Sigmoid colon (tissue), 3 donors: ENCODE results near the gene ARL10.

Experiments used
- POLR2A ChIP-seq, 2 donors: fragments of 450-650 bp; IDR thresholded peaks; one replicate each; pipeline ENCODE4 v1.6.1; 2016; ENCODE audit warnings: antibody characterized with exemption in 2 of 2, mild to moderate bottlenecking in 2 of 2, moderate library complexity in 2 of 2
- TF ChIP-seq, protein P1 (sequence below), 4 experiments: fragments of 450-650 bp in 3 of 4; fragments of 200-600 bp in 1 of 4; IDR thresholded peaks; one replicate each; pipeline ENCODE4 v1.5.1; 2016 to 2019; ENCODE audit warnings: antibody characterized with exemption in 4 of 4, mild to moderate bottlenecking in 3 of 4, moderate library complexity in 2 of 4

DNA sequence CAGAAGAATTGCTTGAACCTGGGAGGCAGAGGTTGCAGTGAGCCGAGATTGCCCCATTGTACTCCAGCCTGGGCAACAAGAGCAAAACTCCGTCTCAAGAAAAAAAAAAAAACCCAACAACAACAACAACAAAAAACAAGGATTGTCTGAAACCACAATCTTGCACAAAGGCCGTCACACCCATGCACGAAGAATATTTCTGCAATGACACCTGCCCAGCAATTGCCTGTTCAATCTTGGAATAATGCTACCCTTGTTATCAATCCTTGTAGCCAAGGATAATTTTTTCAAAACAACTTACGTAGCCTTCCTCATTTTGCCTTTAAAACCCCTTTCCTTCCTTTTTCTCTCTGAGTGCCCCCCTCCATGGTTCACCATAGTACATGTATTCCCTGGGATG, 54.8 kb downstream of the ARL10 start:
- TF ChIP-seq, protein P1, sequence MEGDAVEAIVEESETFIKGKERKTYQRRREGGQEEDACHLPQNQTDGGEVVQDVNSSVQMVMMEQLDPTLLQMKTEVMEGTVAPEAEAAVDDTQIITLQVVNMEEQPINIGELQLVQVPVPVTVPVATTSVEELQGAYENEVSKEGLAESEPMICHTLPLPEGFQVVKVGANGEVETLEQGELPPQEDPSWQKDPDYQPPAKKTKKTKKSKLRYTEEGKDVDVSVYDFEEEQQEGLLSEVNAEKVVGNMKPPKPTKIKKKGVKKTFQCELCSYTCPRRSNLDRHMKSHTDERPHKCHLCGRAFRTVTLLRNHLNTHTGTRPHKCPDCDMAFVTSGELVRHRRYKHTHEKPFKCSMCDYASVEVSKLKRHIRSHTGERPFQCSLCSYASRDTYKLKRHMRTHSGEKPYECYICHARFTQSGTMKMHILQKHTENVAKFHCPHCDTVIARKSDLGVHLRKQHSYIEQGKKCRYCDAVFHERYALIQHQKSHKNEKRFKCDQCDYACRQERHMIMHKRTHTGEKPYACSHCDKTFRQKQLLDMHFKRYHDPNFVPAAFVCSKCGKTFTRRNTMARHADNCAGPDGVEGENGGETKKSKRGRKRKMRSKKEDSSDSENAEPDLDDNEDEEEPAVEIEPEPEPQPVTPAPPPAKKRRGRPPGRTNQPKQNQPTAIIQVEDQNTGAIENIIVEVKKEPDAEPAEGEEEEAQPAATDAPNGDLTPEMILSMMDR (IDR thresholded peaks at IDR 0.05), result no peak
- TF ChIP-seq POLR2A (IDR thresholded peaks at IDR 0.05), result no peak
